PC-3 (cell line): ENCODE results near the gene CIAO2A. TPM values are rescaled to one million over a fixed set of nuclear protein-coding genes. Genes with fewer than 3 reads are reported as not detected.

Experiments
- ATAC-seq: fragments of 200-7000 bp; cut with Tn5 transposase; 2 replicates; pipeline ENCODE4 v1.9.1; 2020; ENCODE audit warnings: mild to moderate bottlenecking, moderate library complexity
- BruUV-seq: library from RNA; stranded (reverse); fragments of 400-500 nt; replicated peaks from 2 replicates; lab custom pipeline; 2021; lab: Mats Ljungman, UMichigan
- CTCF ChIA-PET: fragments of 300-600 bp; sonication (Branson Sonifier 250); formaldehyde crosslinking; loops from one replicate; lab custom pipeline; 2022; ENCODE audit warnings: antibody characterized with exemption; lab: Charles Lee
- POLR2A ChIA-PET: fragments of 300-600 bp; sonication (Branson Sonifier 250); formaldehyde crosslinking; loops from one replicate; lab custom pipeline; 2022; ENCODE audit warnings: antibody characterized with exemption; ENCODE audit not compliant: unreplicated experiment; lab: Charles Lee
- DNase-seq: peaks from one replicate; pipeline ENCODE4 v3.0.0-alpha.2; 2015
- H2AFZ ChIP-seq: fragments of 300-600 bp; sonication (generic); 2 replicates; pipeline ENCODE4 v1.6.0; 2016; ENCODE audit warnings: antibody characterized with exemption, low read length
- H3F3A ChIP-seq: fragments of 300-600 bp; sonication (generic); one replicate; pipeline ENCODE4 v1.6.0; 2017; ENCODE audit warnings: antibody characterized with exemption, low read length, control low read depth, mild to moderate bottlenecking; ENCODE audit not compliant: unreplicated experiment
- H3K27ac ChIP-seq: fragments of 300-600 bp; sonication (generic); 2 replicates; pipeline ENCODE4 v1.5.1; 2016; ENCODE audit warnings: mild to moderate bottlenecking, low read length
- H3K27me3 ChIP-seq: fragments of 300-600 bp; sonication (generic); 2 replicates; pipeline ENCODE4 v1.6.1; 2016; ENCODE audit warnings: low read length, mixed read lengths
- H3K36me3 ChIP-seq: fragments of 300-600 bp; sonication (generic); 2 replicates; pipeline ENCODE4 v1.6.1; 2016; ENCODE audit warnings: low read depth, mixed run types, low read length, mixed read lengths
- H3K4me1 ChIP-seq: fragments of 300-600 bp; sonication (generic); 2 replicates; pipeline ENCODE4 v1.5.1; 2016; ENCODE audit warnings: low read length; ENCODE audit not compliant: insufficient read depth
- H3K4me2 ChIP-seq: fragments of 300-600 bp; sonication (generic); 2 replicates; pipeline ENCODE4 v1.6.0; 2016; ENCODE audit warnings: low read length
- H3K4me3 ChIP-seq: fragments of 300-600 bp; sonication (generic); 2 replicates; pipeline ENCODE4 v1.5.1; 2016; ENCODE audit warnings: mild to moderate bottlenecking, low read length, mixed read lengths
- H3K79me2 ChIP-seq: fragments of 300-600 bp; sonication (generic); 2 replicates; pipeline ENCODE4 v1.6.1; 2017; ENCODE audit warnings: low read length, mixed read lengths
- H3K9ac ChIP-seq: fragments of 300-600 bp; sonication (generic); 2 replicates; pipeline ENCODE4 v1.6.0; 2016; ENCODE audit warnings: mild to moderate bottlenecking, low read length
- H3K9me2 ChIP-seq: fragments of 300-600 bp; sonication (generic); replicated peaks from 2 replicates; pipeline ENCODE4 v1.6.1; 2016; ENCODE audit warnings: mixed run types, low read length, mixed read lengths
- H3K9me3 ChIP-seq: fragments of 300-600 bp; sonication (generic); 2 replicates; pipeline ENCODE4 v1.6.1; 2016; ENCODE audit warnings: low read length, mixed read lengths
- H4K20me1 ChIP-seq: fragments of 300-600 bp; sonication (generic); 2 replicates; pipeline ENCODE4 v1.6.1; 2016; ENCODE audit warnings: low read length, mixed read lengths
- EZH2 ChIP-seq: fragments of 300-600 bp; sonication (generic); IDR thresholded peaks from one replicate; pipeline ENCODE4 v1.6.1; 2017; ENCODE audit warnings: antibody characterized with exemption, mild to moderate bottlenecking, low read length; ENCODE audit not compliant: unreplicated experiment
- EZH2phosphoT487 ChIP-seq: fragments of 300-600 bp; sonication (generic); IDR thresholded peaks from 2 replicates; pipeline ENCODE4 v1.6.1; 2018; ENCODE audit warnings: mild to moderate bottlenecking, antibody characterized with exemption, low read length, borderline replicate concordance
- intact Hi-C: fragments of 100-400 bp; cut with micrococcal nuclease; formaldehyde crosslinking; loops from 2 replicates; pipeline ENCODE4 v1.9.0; 2023
- total RNA-seq: library from RNA; depleted of rRNA; stranded (reverse); fragments of >200 nt; gene quantifications from 2 replicates; pipeline ENCODE4 v1.2.3, GENCODE V29; 2014
- TF ChIP-seq, protein P1 (sequence below): fragments of 300-600 bp; sonication (generic); conservative IDR thresholded peaks from 2 replicates; pipeline ENCODE4 v1.5.1; 2017; ENCODE audit warnings: antibody characterized with exemption, low read depth, mild to moderate bottlenecking, low read length

The CIAO2A gene
- total RNA-seq, 1 experiment from 2014 or later = 92.4 TPM

DNA sequence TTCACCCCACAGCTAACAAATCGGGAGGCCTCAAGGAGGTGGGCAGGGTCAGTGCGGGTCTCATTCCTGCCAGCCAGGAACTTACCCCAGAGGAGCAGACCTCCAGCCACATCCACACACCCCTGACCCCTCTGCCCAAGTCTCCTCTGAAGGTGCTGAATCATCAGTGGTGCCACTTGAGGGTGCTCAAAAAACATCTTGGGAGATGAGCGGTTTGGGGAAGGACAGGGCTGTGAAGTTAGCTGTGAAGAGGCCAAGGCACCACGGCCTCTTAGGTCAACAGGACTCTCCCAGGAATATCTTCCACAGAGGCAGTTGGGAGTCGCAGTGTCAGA, 48.6 kb downstream of the CIAO2A start:
- Histone ChIP-seq H4K20me1 (no peaks in the 10 kb centered on the region), H3F3A (no peaks in the 10 kb centered on the region), H3K27ac (no peak overlapping the region), H3K4me1 (peaks cover 5% of the 10 kb centered on the region; the same call in 1 of the 2 replicates), H3K9me3 (no peaks in the 10 kb centered on the region), H3K4me3 (no peak overlapping the region), H3K79me2 (no peaks in the 10 kb centered on the region), H3K9ac (no peak overlapping the region), H2AFZ (no peak overlapping the region), H3K9me2 (no peaks in the 10 kb centered on the region), H3K36me3 (no peaks in the 10 kb centered on the region), H3K4me2 (no peak overlapping the region), H3K27me3 (no peaks in the 10 kb centered on the region)
- intact Hi-C loops = loop anchor here (5.0 kb wide), 1 partner anchor 93 kb away; no protein-coding TSS in a partner anchor
- BruUV-seq = TSS peak; percentile 44
- DNase-seq (no peak), ATAC-seq (no peak)
- POLR2A ChIA-PET = no interaction called here
- TF ChIP-seq EZH2phosphoT487 = no peak
- TF ChIP-seq, protein P1, sequence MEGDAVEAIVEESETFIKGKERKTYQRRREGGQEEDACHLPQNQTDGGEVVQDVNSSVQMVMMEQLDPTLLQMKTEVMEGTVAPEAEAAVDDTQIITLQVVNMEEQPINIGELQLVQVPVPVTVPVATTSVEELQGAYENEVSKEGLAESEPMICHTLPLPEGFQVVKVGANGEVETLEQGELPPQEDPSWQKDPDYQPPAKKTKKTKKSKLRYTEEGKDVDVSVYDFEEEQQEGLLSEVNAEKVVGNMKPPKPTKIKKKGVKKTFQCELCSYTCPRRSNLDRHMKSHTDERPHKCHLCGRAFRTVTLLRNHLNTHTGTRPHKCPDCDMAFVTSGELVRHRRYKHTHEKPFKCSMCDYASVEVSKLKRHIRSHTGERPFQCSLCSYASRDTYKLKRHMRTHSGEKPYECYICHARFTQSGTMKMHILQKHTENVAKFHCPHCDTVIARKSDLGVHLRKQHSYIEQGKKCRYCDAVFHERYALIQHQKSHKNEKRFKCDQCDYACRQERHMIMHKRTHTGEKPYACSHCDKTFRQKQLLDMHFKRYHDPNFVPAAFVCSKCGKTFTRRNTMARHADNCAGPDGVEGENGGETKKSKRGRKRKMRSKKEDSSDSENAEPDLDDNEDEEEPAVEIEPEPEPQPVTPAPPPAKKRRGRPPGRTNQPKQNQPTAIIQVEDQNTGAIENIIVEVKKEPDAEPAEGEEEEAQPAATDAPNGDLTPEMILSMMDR = no peak
- no peak for TF ChIP-seq EZH2
- CTCF ChIA-PET = no interaction called here

DNA sequence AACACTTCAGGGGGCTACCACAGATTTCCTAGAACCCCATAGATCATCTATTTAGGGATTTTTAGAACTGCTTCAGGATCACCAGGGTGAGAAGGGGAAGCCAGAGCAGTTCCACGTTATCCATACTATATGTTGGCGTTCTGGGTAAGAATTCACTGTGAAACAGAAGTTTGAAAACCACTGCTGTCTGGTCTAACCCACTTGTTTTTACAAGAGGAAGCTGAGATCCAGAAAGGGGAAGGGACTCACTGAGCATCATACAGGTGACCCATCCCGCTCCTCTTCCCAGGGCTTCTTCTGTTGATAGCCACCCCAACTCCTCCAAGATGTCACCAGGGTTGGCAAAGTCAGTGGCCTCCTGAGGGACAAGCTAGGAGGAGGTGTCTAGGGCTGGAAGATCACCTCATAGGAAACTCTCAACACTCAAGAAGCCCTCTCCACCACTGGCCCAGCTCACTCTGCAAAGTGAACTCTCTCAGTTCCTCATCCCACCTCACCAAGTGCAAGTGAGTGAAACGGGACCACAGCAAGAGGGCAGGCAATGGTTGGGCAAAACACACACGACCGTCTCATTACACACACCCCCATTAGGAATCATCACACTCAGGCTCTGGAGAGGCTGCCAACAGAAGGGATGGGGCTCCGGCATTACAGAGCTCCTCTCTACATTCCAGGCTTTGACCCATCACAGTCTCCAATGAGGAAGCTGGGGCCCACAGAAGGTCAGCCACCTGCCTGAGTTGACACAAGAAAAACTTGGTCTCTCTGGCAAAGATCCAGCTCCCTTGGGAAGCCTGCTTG, 49.1 kb downstream of the CIAO2A start:
- H3F3A ChIP-seq = no peaks in the 10 kb centered on the region
- ATAC-seq (no peak), DNase-seq (no peak)
- H3K9me3 ChIP-seq = no peaks in the 10 kb centered on the region
- no peak overlapping the region for H3K4me3 ChIP-seq
- H3K79me2 ChIP-seq = no peaks in the 10 kb centered on the region
- H3K27ac ChIP-seq = no peak overlapping the region
- intact Hi-C loops = loop anchor here (5.0 kb wide), 1 partner anchor 92 kb away; no protein-coding TSS in a partner anchor
- TF ChIP-seq EZH2 = no peak
- TF ChIP-seq EZH2phosphoT487 = no peak
- TF ChIP-seq, protein P1 = no peak
- no peak overlapping the region for H3K4me2 ChIP-seq
- H4K20me1 ChIP-seq = no peaks in the 10 kb centered on the region
- POLR2A ChIA-PET = no interaction called here
- no peaks in the 10 kb centered on the region for H3K9me2 ChIP-seq
- no peaks in the 10 kb centered on the region for H3K27me3 ChIP-seq
- H3K36me3 ChIP-seq = no peaks in the 10 kb centered on the region
- CTCF ChIA-PET = no interaction called here
- H3K9ac ChIP-seq = no peak overlapping the region
- no TSS peak for BruUV-seq
- H2AFZ ChIP-seq = no peak overlapping the region
- peaks cover 5% of the 10 kb centered on the region; the same call in 1 of the 2 replicates for H3K4me1 ChIP-seq
